Endometrial microvascular endothelial cells (primary cell): ENCODE data around the gene DOCK1. TPM values are rescaled to one million over a fixed set of nuclear protein-coding genes. Genes with fewer than 3 reads are reported as not detected.

Source experiments
- in situ Hi-C: cut with HindIII; loops from 2 replicates; pipeline ENCODE4 v1.10.0; 2017; ENCODE audit warnings: low sequenced_read_pairs, low pct_unique_long_range_greater_than_20kb; ENCODE audit errors: inconsistent ontology term
- total RNA-seq: library from RNA; depleted of rRNA; stranded (reverse); fragments of >200 nt; gene quantifications from one replicate; pipeline ENCODE4 v1.2.3, GENCODE V29; 2015; ENCODE audit errors: inconsistent ontology term

Gene DOCK1
- total RNA-seq, 1 donor from 2014 or later: 38.1 TPM

GRCh38 chr10:126939706-126940105 is 34.5 kb downstream of the DOCK1 start:
- in situ Hi-C loops: no loop called here

GRCh38 chr10:126940670-126941310 is 35.6 kb downstream of the DOCK1 start:
- in situ Hi-C loops: no loop called here

GRCh38 chr10:126944191-126944590 is 39.0 kb downstream of the DOCK1 start:
- in situ Hi-C loops: no loop called here

GRCh38 chr10:126945351-126946030 is 40.3 kb downstream of the DOCK1 start:
- in situ Hi-C loops: no loop called here

- in situ Hi-C loops: no loop called here
Measured at GRCh38 chr10:126946746-126947145, 41.5 kb downstream of the DOCK1 start.

GRCh38 chr10:126948355-126949160 is 43.3 kb downstream of the DOCK1 start:
- in situ Hi-C loops: no loop called here

GRCh38 chr10:126949161-126949503 is 43.9 kb downstream of the DOCK1 start:
- in situ Hi-C loops: no loop called here

- in situ Hi-C loops: no loop called here
Measured at GRCh38 chr10:126950401-126951105, 45.3 kb downstream of the DOCK1 start.

GRCh38 chr10:126953886-126954285 is 48.7 kb downstream of the DOCK1 start:
- in situ Hi-C loops: no loop called here

- in situ Hi-C loops: no loop called here
Measured at GRCh38 chr10:126955396-126955795, 50.2 kb downstream of the DOCK1 start.

- in situ Hi-C loops: no loop called here
Measured at GRCh38 chr10:126955934-126956711, 50.9 kb downstream of the DOCK1 start.

GRCh38 chr10:126956712-126957108 is 51.5 kb downstream of the DOCK1 start:
- in situ Hi-C loops: no loop called here

GRCh38 chr10:126957111-126957510 is 51.9 kb downstream of the DOCK1 start:
- in situ Hi-C loops: no loop called here

GRCh38 chr10:126959431-126959830 is 54.2 kb downstream of the DOCK1 start:
- in situ Hi-C loops: no loop called here

- in situ Hi-C loops: no loop called here
Measured at GRCh38 chr10:126959906-126960685, 54.9 kb downstream of the DOCK1 start.

- in situ Hi-C loops: no loop called here
Measured at GRCh38 chr10:126963354-126963753, 58.1 kb downstream of the DOCK1 start.

- in situ Hi-C loops: no loop called here
Measured at GRCh38 chr10:126964190-126964589, 59.0 kb downstream of the DOCK1 start.

GRCh38 chr10:126966938-126967337 is 61.7 kb downstream of the DOCK1 start:
- in situ Hi-C loops: no loop called here
